Gastroesophageal sphincter (tissue), 3 donors: Measurements from ENCODE around the gene CYFIP2.

Source experiments
- EP300 ChIP-seq: sonication (generic); formaldehyde crosslinking; IDR thresholded peaks from one replicate; pipeline ENCODE4 v1.6.1; 2017; ENCODE audit warnings: antibody characterized with exemption, mild to moderate bottlenecking
- TF ChIP-seq, protein P1 (sequence below), 4 experiments: fragments of 200-600 bp in 2 of 4; fragments of 450-650 bp in 2 of 4; sonication (generic) in 1 of 4; IDR thresholded peaks; one replicate each; pipeline ENCODE4 v1.5.1; 2017 to 2019; ENCODE audit warnings: antibody characterized with exemption in 4 of 4, mild to moderate bottlenecking in 2 of 4, moderate library complexity in 2 of 4

DNA sequence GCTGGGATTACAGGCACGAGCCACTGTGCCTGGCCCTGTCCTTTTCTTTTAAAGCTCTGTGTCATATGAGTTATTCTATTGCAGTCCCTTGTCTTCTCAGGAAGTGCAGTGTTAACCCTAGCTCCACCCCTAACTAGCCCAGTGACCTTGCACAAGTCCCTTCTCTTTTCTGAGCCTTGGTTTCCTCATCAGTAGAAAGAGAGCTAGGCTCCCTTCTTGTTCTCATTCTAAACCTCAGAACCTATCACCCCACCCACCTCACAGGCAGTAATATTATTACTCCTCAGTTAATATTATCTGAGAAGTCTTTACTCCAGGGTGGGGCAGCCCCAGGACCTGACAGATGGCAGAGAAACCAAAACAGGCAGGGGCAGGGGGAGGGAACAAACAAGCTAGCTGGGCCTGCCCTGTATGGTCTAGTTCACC, 7.2 kb downstream of the CYFIP2 start:
- TF ChIP-seq EP300 = no peak
- TF ChIP-seq, protein P1, sequence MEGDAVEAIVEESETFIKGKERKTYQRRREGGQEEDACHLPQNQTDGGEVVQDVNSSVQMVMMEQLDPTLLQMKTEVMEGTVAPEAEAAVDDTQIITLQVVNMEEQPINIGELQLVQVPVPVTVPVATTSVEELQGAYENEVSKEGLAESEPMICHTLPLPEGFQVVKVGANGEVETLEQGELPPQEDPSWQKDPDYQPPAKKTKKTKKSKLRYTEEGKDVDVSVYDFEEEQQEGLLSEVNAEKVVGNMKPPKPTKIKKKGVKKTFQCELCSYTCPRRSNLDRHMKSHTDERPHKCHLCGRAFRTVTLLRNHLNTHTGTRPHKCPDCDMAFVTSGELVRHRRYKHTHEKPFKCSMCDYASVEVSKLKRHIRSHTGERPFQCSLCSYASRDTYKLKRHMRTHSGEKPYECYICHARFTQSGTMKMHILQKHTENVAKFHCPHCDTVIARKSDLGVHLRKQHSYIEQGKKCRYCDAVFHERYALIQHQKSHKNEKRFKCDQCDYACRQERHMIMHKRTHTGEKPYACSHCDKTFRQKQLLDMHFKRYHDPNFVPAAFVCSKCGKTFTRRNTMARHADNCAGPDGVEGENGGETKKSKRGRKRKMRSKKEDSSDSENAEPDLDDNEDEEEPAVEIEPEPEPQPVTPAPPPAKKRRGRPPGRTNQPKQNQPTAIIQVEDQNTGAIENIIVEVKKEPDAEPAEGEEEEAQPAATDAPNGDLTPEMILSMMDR (IDR thresholded peaks at IDR 0.05) = no peak
